Esophagus mucosa (tissue), 1 donor: ENCODE results near the gene SNX2. TPM values are rescaled to one million over a fixed set of nuclear protein-coding genes. Genes with fewer than 3 reads are reported as not detected.
"Not testable (repeated sequence)": the region's sequence is repeated elsewhere in the genome, so short reads cannot be mapped to it uniquely, and the experiment has no call there.

Experiments used
- ATAC-seq: fragments of 200-7000 bp; cut with Tn5 transposase; one replicate; pipeline ENCODE4 v1.9.1; 2020
- total RNA-seq: library from RNA; stranded (reverse); gene quantifications from one replicate; pipeline ENCODE4 v1.2.4, GENCODE V29; 2023
- donor health status: DM: yes; HTN: yes; CAD: no.

The SNX2 gene
- total RNA-seq, 1 donor from 2014 or later, result 40.4 TPM

- peak; percentile 1 for ATAC-seq
Observed at GRCh38 chr5:122844910-122845228, 70.0 kb downstream of the SNX2 start.

- peak; percentile 90 for ATAC-seq
Observed at GRCh38 chr5:122845229-122846050, 70.6 kb downstream of the SNX2 start, which contains the start of gene SNX24. SNX24 (plus strand) TSS chr5:122845613; CDS start chr5:122845634, 21 bp downstream.

GRCh38 chr5:122846051-122846550, 71.2 kb downstream of the SNX2 start:
- ATAC-seq, result no peak

- no peak for ATAC-seq
Observed at GRCh38 chr5:122847687-122848081, 72.8 kb downstream of the SNX2 start.

- ATAC-seq, result peak; percentile 88
Observed at GRCh38 chr5:122849771-122850170, 74.9 kb downstream of the SNX2 start.

GRCh38 chr5:122857538-122857937, 82.7 kb downstream of the SNX2 start:
- ATAC-seq, result not testable (repeated sequence)

GRCh38 chr5:122858451-122858850, 83.6 kb downstream of the SNX2 start:
- no peak for ATAC-seq

- ATAC-seq, result no peak
Observed at GRCh38 chr5:122863240-122863639, 88.4 kb downstream of the SNX2 start.

- no peak for ATAC-seq
Observed at GRCh38 chr5:122863721-122864120, 88.8 kb downstream of the SNX2 start.

- no peak for ATAC-seq
Observed at GRCh38 chr5:122864400-122864799, 89.5 kb downstream of the SNX2 start.

- no peak for ATAC-seq
Observed at GRCh38 chr5:122864842-122865241, 90.0 kb downstream of the SNX2 start.

GRCh38 chr5:122870219-122870856, 95.5 kb downstream of the SNX2 start:
- no peak for ATAC-seq

- ATAC-seq, result peak; percentile 80
Observed at GRCh38 chr5:122871661-122872060, 96.8 kb downstream of the SNX2 start.

GRCh38 chr5:122874179-122874875, 99.4 kb downstream of the SNX2 start:
- ATAC-seq, result no peak

- ATAC-seq, result no peak
Observed at GRCh38 chr5:122877518-122877917, 102.6 kb downstream of the SNX2 start.

- no peak for ATAC-seq
Observed at GRCh38 chr5:122879076-122879475, 104.2 kb downstream of the SNX2 start.

Other genes starting within 250 kb of the SNX2 start
- gene SNX24, start 70.5 kb downstream of the SNX2 start, total RNA-seq, result 31.8 TPM